ENCODE data around the gene CANT1. TPM values are rescaled to one million over a fixed set of nuclear protein-coding genes. Genes with fewer than 3 reads are reported as not detected.

CANT1 gene
- total RNA-seq, 3 donors from 2014 or later (not counting 1 experiment from before 2014, with no cell fraction given): 40.0 to 58.8 (median 53.4) TPM

GRCh38 chr17:79020631-79021301 is 11.2 kb upstream of the CANT1 start:
- Histone ChIP-seq H3K36me3 (ENCODE audit: control insufficient read depth, insufficient read depth, low read length) (no peaks in the 10 kb centered on the region), H3K27ac (ENCODE audit: low read length) (no peak overlapping the region), H3K27me3 (ENCODE audit: control insufficient read depth, insufficient read depth, low read length) (peaks cover 18% of the 10 kb centered on the region), H3K4me1 (ENCODE audit: control insufficient read depth, insufficient read depth, low read length) (peaks cover 17% of the 10 kb centered on the region), H3K9me3 (ENCODE audit: control insufficient read depth, insufficient read depth, low read length) (no peaks in the 10 kb centered on the region), H3K4me3 (ENCODE audit: low read length) (no peak overlapping the region)
- Mint-ChIP-seq H3K27ac (no peak overlapping the region), H3K9me3 (no peaks in the 10 kb centered on the region), H3K27me3 (ENCODE audit: low read depth in 2 of 2) (peaks cover 13 to 34% of the 10 kb centered on the region in 2 donors), H3K36me3 (no peaks in the 10 kb centered on the region), H3K4me1 (peaks cover 9 to 10% of the 10 kb centered on the region in 2 donors), H3K4me3 (no peak overlapping the region)
- DNase-seq: no peak
- ATAC-seq: no peak
- WGBS (ENCODE audit: insufficient coverage): 88% methylated on average over 2 of the region's 2 CpGs
- TF ChIP-seq, protein P1, sequence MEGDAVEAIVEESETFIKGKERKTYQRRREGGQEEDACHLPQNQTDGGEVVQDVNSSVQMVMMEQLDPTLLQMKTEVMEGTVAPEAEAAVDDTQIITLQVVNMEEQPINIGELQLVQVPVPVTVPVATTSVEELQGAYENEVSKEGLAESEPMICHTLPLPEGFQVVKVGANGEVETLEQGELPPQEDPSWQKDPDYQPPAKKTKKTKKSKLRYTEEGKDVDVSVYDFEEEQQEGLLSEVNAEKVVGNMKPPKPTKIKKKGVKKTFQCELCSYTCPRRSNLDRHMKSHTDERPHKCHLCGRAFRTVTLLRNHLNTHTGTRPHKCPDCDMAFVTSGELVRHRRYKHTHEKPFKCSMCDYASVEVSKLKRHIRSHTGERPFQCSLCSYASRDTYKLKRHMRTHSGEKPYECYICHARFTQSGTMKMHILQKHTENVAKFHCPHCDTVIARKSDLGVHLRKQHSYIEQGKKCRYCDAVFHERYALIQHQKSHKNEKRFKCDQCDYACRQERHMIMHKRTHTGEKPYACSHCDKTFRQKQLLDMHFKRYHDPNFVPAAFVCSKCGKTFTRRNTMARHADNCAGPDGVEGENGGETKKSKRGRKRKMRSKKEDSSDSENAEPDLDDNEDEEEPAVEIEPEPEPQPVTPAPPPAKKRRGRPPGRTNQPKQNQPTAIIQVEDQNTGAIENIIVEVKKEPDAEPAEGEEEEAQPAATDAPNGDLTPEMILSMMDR (IDR thresholded peaks at IDR 0.05): no peak
- intact Hi-C loops (cut with micrococcal nuclease): no loop called here

- Mint-ChIP-seq H3K4me1 (peaks cover 9 to 10% of the 10 kb centered on the region in 2 donors), H3K27ac (no peak overlapping the region), H3K36me3 (no peaks in the 10 kb centered on the region), H3K4me3 (no peak overlapping the region), H3K27me3 (ENCODE audit: low read depth in 2 of 2) (peaks cover 7 to 30% of the 10 kb centered on the region in 2 donors), H3K9me3 (no peaks in the 10 kb centered on the region)
- Histone ChIP-seq H3K27ac (ENCODE audit: low read length) (no peak overlapping the region), H3K9me3 (ENCODE audit: control insufficient read depth, insufficient read depth, low read length) (no peaks in the 10 kb centered on the region), H3K27me3 (ENCODE audit: control insufficient read depth, insufficient read depth, low read length) (peaks cover 11% of the 10 kb centered on the region), H3K4me1 (ENCODE audit: control insufficient read depth, insufficient read depth, low read length) (peaks cover 14% of the 10 kb centered on the region), H3K36me3 (ENCODE audit: control insufficient read depth, insufficient read depth, low read length) (no peaks in the 10 kb centered on the region), H3K4me3 (ENCODE audit: low read length) (no peak overlapping the region)
- ATAC-seq: peak in 2 of 3 donors; percentile 38 to 58
- 79% methylated on average over 18 of the region's 19 CpGs for WGBS (ENCODE audit: insufficient coverage)
- TF ChIP-seq, protein P1 (IDR thresholded peaks at IDR 0.05): peak; percentile 35
- intact Hi-C loops (cut with micrococcal nuclease): no loop called here
- peak in 1 of 2 donors; percentile 69 for DNase-seq
Measured at GRCh38 chr17:79019632-79020584, 10.3 kb upstream of the CANT1 start.

DNA sequence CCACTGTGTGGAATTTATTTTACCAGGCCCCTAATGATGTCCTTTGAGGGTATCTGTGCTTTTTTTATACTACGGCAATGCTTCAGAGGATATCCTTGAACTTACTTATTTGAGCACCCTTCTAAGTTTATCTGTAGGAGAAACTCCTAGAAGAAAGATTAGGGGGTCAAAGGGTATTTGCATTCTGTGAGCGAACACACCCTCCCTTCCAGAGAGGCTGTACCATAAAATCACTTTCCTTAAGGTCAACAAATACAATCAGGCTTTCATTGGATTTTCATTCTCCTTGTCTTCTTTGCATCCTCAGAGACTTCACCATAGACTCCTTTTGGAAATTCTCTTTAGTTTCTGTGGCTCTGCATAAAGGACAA is 9.7 kb upstream of the CANT1 start:
- no peak overlapping the region for H3K4me3 Mint-ChIP-seq
- ATAC-seq: no peak
- TF ChIP-seq, protein P1 (IDR thresholded peaks at IDR 0.05): no peak
- H3K27ac Mint-ChIP-seq: no peak overlapping the region
- intact Hi-C loops (cut with micrococcal nuclease): no loop called here
- Histone ChIP-seq H3K27ac (ENCODE audit: low read length) (no peak overlapping the region), H3K36me3 (ENCODE audit: control insufficient read depth, insufficient read depth, low read length) (no peaks in the 10 kb centered on the region), H3K9me3 (ENCODE audit: control insufficient read depth, insufficient read depth, low read length) (no peaks in the 10 kb centered on the region), H3K4me3 (ENCODE audit: low read length) (no peak overlapping the region), H3K4me1 (ENCODE audit: control insufficient read depth, insufficient read depth, low read length) (peaks cover 8% of the 10 kb centered on the region), H3K27me3 (ENCODE audit: control insufficient read depth, insufficient read depth, low read length) (peaks cover 6% of the 10 kb centered on the region)
- no peak for DNase-seq
- H3K36me3 Mint-ChIP-seq: no peaks in the 10 kb centered on the region
- 97% methylated on average over 2 of the region's 2 CpGs for WGBS (ENCODE audit: insufficient coverage)
- H3K27me3 Mint-ChIP-seq (ENCODE audit: low read depth in 2 of 2): peaks cover 7 to 29% of the 10 kb centered on the region in 2 donors
- H3K9me3 Mint-ChIP-seq: no peaks in the 10 kb centered on the region
- peaks cover 4 to 7% of the 10 kb centered on the region in 2 donors for H3K4me1 Mint-ChIP-seq
